ENCODE data around the gene GPD1.

- TF ChIP-seq CTCF (IDR thresholded peaks at IDR 0.05; ENCODE audit: low read depth, low read length): no peak
- TF ChIP-seq POLR2A (IDR thresholded peaks at IDR 0.05; ENCODE audit: extremely low read depth, insufficient read length): no peak
- TF ChIP-seq MYC (IDR thresholded peaks at IDR 0.05; ENCODE audit: low read depth, low read length): no peak
Measured at GRCh38 chr12:50060120-50060468, 43.7 kb upstream of the GPD1 start.

All from NB4 (cell line).